GM19193 (cell line): Measurements from ENCODE around the gene EXOC2.

Source experiments
- POLR2A ChIP-seq: IDR thresholded peaks from 4 replicates; pipeline ENCODE4 v1.6.1; 2011; ENCODE audit not compliant: insufficient read depth, insufficient read length; ENCODE audit errors: extremely low read depth

Gene EXOC2

GRCh38 chr6:470901-471448 lies 222.0 kb downstream of the EXOC2 start:
- no peak for TF ChIP-seq POLR2A

- no peak for TF ChIP-seq POLR2A
Measured at GRCh38 chr6:470051-470900, 222.7 kb downstream of the EXOC2 start.

GRCh38 chr6:467671-468082 lies 225.3 kb downstream of the EXOC2 start:
- TF ChIP-seq POLR2A = no peak

GRCh38 chr6:467111-467510 lies 225.8 kb downstream of the EXOC2 start:
- TF ChIP-seq POLR2A = no peak

GRCh38 chr6:466564-466963 lies 226.4 kb downstream of the EXOC2 start:
- TF ChIP-seq POLR2A = no peak

- no peak for TF ChIP-seq POLR2A
Measured at GRCh38 chr6:465531-466348, 227.2 kb downstream of the EXOC2 start.

GRCh38 chr6:456887-457286 lies 236.1 kb downstream of the EXOC2 start:
- TF ChIP-seq POLR2A = no peak

GRCh38 chr6:456358-456867 lies 236.5 kb downstream of the EXOC2 start:
- no peak for TF ChIP-seq POLR2A

- no peak for TF ChIP-seq POLR2A
Measured at GRCh38 chr6:455835-456234, 237.1 kb downstream of the EXOC2 start.

GRCh38 chr6:455006-455585 lies 237.8 kb downstream of the EXOC2 start:
- TF ChIP-seq POLR2A = no peak

GRCh38 chr6:454148-454991 lies 238.6 kb downstream of the EXOC2 start:
- no peak for TF ChIP-seq POLR2A

- TF ChIP-seq POLR2A = no peak
Measured at GRCh38 chr6:453152-453551, 239.8 kb downstream of the EXOC2 start.

- no peak for TF ChIP-seq POLR2A
Measured at GRCh38 chr6:452301-453067, 240.5 kb downstream of the EXOC2 start.
